HEK293 (cell line): ENCODE results near the gene C21orf58.

Experiments used
- EGR2 ChIP-seq: fragments of 450-650 bp; formaldehyde crosslinking; IDR thresholded peaks from 2 replicates; pipeline ENCODE4 v1.5.1; 2016; ENCODE audit warnings: low read depth, missing biosample characterization, missing genetic modification characterization
- GFI1B ChIP-seq: fragments of 450-650 bp; formaldehyde crosslinking; IDR thresholded peaks from 2 replicates; pipeline ENCODE4 v1.5.1; 2016; ENCODE audit warnings: missing biosample characterization, missing genetic modification characterization
- GLIS2 ChIP-seq: fragments of 450-650 bp; formaldehyde crosslinking; IDR thresholded peaks from 2 replicates; pipeline ENCODE4 v1.5.1; 2016; ENCODE audit warnings: missing biosample characterization, missing genetic modification characterization
- IKZF3 ChIP-seq: fragments of 450-650 bp; IDR thresholded peaks from 2 replicates; pipeline ENCODE4 v1.5.0; 2018; ENCODE audit warnings: missing biosample characterization, mild to moderate bottlenecking, missing genetic modification characterization, moderate library complexity
- PRDM1 ChIP-seq: fragments of 450-650 bp; formaldehyde crosslinking; IDR thresholded peaks from 2 replicates; pipeline ENCODE4; 2016; ENCODE audit warnings: missing biosample characterization, missing genetic modification characterization
- REPIN1 ChIP-seq: fragments of 450-650 bp; formaldehyde crosslinking; IDR thresholded peaks from 2 replicates; pipeline ENCODE4 v1.5.1; 2017; ENCODE audit warnings: missing biosample characterization, missing genetic modification characterization, low read depth
- SETDB1 ChIP-seq: IDR thresholded peaks from one replicate; pipeline ENCODE4 v1.6.1; 2017; ENCODE audit warnings: mild to moderate bottlenecking, low read length, moderate library complexity, mixed read lengths; ENCODE audit not compliant: insufficient read length
- SP7 ChIP-seq: fragments of 450-650 bp; formaldehyde crosslinking; IDR thresholded peaks from 2 replicates; pipeline ENCODE4 v1.5.1; 2016; ENCODE audit warnings: missing biosample characterization, missing genetic modification characterization
- ZBTB48 ChIP-seq: fragments of 450-650 bp; formaldehyde crosslinking; IDR thresholded peaks from 2 replicates; pipeline ENCODE4 v1.5.1; 2016; ENCODE audit warnings: missing biosample characterization, missing genetic modification characterization
- ZBTB8A ChIP-seq: fragments of 450-650 bp; formaldehyde crosslinking; IDR thresholded peaks from 2 replicates; pipeline ENCODE4 v1.5.1; 2016; ENCODE audit warnings: missing biosample characterization, missing genetic modification characterization
- ZNF174 ChIP-seq: fragments of 450-650 bp; formaldehyde crosslinking; IDR thresholded peaks from 2 replicates; pipeline ENCODE4 v1.5.0; 2017; ENCODE audit warnings: missing biosample characterization, mild to moderate bottlenecking, missing genetic modification characterization
- ZNF350 ChIP-seq: fragments of 450-650 bp; formaldehyde crosslinking; IDR thresholded peaks from 2 replicates; pipeline ENCODE4 v1.5.0; 2017; ENCODE audit warnings: missing biosample characterization, mild to moderate bottlenecking, missing genetic modification characterization
- ZNF423 ChIP-seq: fragments of 450-650 bp; formaldehyde crosslinking; IDR thresholded peaks from 2 replicates; pipeline ENCODE4 v1.5.1; 2016; ENCODE audit warnings: missing biosample characterization, missing genetic modification characterization
- ZNF544 ChIP-seq: fragments of 450-650 bp; formaldehyde crosslinking; IDR thresholded peaks from 2 replicates; pipeline ENCODE4 v1.5.0; 2017; ENCODE audit warnings: missing biosample characterization, missing genetic modification characterization
- ZNF555 ChIP-seq: fragments of 450-650 bp; formaldehyde crosslinking; conservative IDR thresholded peaks from 2 replicates; pipeline ENCODE4 v1.5.1; 2017; ENCODE audit warnings: missing biosample characterization, mild to moderate bottlenecking, missing genetic modification characterization, inconsistent platforms
- ZNF571 ChIP-seq: fragments of 450-650 bp; formaldehyde crosslinking; IDR thresholded peaks from 2 replicates; pipeline ENCODE4 v1.5.0; 2017; ENCODE audit warnings: missing biosample characterization, missing genetic modification characterization
- ZNF623 ChIP-seq: fragments of 450-650 bp; formaldehyde crosslinking; IDR thresholded peaks from 2 replicates; pipeline ENCODE4 v1.5.1; 2016; ENCODE audit warnings: missing biosample characterization, missing genetic modification characterization
- TF ChIP-seq, protein P1 (sequence below): fragments of 450-650 bp; formaldehyde crosslinking; optimal IDR thresholded peaks from 2 replicates; pipeline ENCODE3; 2016; ENCODE audit warnings: missing biosample characterization, mild to moderate bottlenecking, missing genetic modification characterization
- TF ChIP-seq, protein P2 (sequence below): fragments of 450-650 bp; formaldehyde crosslinking; IDR thresholded peaks from 2 replicates; pipeline ENCODE4 v1.5.1; 2016; ENCODE audit warnings: missing biosample characterization, missing genetic modification characterization, low read depth
- TF ChIP-seq, protein P3 (sequence below): fragments of 450-650 bp; formaldehyde crosslinking; IDR thresholded peaks from 2 replicates; pipeline ENCODE4 v1.5.1; 2016; ENCODE audit warnings: missing biosample characterization, missing genetic modification characterization
- TF ChIP-seq, protein P4 (sequence below): fragments of 450-650 bp; formaldehyde crosslinking; IDR thresholded peaks from 2 replicates; pipeline ENCODE4 v1.5.1; 2016; ENCODE audit warnings: missing biosample characterization, missing genetic modification characterization
- TF ChIP-seq, protein P5 (sequence below): fragments of 450-650 bp; IDR thresholded peaks from 2 replicates; pipeline ENCODE4 v1.5.1; 2018; ENCODE audit warnings: missing biosample characterization, missing genetic modification characterization
- TF ChIP-seq, protein P6 (sequence below): fragments of 450-650 bp; formaldehyde crosslinking; IDR thresholded peaks from 2 replicates; pipeline ENCODE4 v1.5.1; 2016; ENCODE audit warnings: missing biosample characterization, missing genetic modification characterization

Gene C21orf58

DNA sequence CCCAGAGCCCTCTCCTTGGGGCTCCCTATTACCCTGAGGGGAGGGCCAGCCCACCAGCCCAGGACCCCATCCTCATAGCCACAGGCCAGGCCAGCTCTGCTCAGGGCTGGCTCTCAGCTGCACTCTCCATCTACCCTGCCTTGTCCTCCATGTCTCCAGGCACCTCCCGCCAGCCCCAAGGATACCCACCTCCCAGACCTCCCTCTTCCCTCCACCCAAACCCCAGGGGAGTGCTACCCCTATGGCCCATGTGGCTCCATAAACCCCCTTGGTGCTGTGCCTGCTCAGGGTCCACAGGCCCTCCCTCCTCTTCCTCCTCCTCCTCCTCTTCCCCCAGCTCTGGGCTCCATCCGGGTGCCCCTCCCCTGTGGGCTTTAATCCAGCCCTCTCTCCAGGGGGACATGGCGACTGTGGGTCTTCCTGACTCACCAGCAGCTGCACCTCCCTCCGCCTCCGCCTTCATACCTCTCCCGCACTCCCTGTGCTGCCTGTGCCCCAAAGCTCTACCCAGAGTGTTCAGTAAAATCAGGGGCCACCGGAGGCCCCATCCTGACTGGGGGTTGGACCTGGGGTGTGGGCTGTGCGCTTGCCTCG, 28.4 kb downstream of the C21orf58 start (continued):
- TF ChIP-seq, protein P1, sequence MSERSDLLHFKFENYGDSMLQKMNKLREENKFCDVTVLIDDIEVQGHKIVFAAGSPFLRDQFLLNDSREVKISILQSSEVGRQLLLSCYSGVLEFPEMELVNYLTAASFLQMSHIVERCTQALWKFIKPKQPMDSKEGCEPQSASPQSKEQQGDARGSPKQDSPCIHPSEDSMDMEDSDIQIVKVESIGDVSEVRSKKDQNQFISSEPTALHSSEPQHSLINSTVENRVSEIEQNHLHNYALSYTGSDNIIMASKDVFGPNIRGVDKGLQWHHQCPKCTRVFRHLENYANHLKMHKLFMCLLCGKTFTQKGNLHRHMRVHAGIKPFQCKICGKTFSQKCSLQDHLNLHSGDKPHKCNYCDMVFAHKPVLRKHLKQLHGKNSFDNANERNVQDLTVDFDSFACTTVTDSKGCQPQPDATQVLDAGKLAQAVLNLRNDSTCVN (tag by site-specific recombination): peak; percentile 9
- TF ChIP-seq, protein P2, sequence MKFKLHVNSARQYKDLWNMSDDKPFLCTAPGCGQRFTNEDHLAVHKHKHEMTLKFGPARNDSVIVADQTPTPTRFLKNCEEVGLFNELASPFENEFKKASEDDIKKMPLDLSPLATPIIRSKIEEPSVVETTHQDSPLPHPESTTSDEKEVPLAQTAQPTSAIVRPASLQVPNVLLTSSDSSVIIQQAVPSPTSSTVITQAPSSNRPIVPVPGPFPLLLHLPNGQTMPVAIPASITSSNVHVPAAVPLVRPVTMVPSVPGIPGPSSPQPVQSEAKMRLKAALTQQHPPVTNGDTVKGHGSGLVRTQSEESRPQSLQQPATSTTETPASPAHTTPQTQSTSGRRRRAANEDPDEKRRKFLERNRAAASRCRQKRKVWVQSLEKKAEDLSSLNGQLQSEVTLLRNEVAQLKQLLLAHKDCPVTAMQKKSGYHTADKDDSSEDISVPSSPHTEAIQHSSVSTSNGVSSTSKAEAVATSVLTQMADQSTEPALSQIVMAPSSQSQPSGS (tag by site-specific recombination): no peak
- TF ChIP-seq, protein P3, sequence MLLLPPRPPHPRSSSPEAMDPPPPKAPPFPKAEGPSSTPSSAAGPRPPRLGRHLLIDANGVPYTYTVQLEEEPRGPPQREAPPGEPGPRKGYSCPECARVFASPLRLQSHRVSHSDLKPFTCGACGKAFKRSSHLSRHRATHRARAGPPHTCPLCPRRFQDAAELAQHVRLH (tag by site-specific recombination): no peak
- no peak for TF ChIP-seq ZNF555 (tag by site-specific recombination)
- TF ChIP-seq ZNF544 (tag by site-specific recombination): no peak
- TF ChIP-seq IKZF3 (tag by site-specific recombination): no peak
- peak; percentile 46; the same call in 1 of the 2 replicates for TF ChIP-seq ZBTB8A (tag by site-specific recombination)
- peak; percentile 60 for TF ChIP-seq GLIS2 (tag by site-specific recombination)
- TF ChIP-seq, protein P4, sequence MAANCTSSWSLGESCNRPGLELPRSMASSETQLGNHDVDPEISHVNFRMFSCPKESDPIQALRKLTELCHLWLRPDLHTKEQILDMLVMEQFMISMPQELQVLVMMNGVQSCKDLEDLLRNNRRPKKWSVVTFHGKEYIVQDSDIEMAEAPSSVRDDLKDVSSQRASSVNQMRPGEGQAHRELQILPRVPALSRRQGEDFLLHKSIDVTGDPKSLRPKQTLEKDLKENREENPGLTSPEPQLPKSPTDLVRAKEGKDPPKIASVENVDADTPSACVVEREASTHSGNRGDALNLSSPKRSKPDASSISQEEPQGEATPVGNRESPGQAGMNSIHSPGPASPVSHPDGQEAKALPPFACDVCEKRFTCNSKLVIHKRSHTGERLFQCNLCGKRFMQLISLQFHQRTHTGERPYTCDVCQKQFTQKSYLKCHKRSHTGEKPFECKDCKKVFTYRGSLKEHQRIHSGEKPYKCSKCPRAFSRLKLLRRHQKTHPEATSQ (tag by site-specific recombination): 0 out of 2 replicates have a peak, but pooled peaks have one; percentile 12
- TF ChIP-seq ZNF174: no peak
- no peak for TF ChIP-seq ZBTB48 (tag by site-specific recombination)
- TF ChIP-seq ZNF423 (tag by site-specific recombination): no peak
- no peak for TF ChIP-seq SETDB1
- TF ChIP-seq REPIN1 (tag by site-specific recombination): no peak
- no peak for TF ChIP-seq GFI1B (tag by site-specific recombination)
- no peak for TF ChIP-seq ZNF571 (tag by site-specific recombination)
- no peak for TF ChIP-seq SP7 (tag by site-specific recombination)
- TF ChIP-seq ZNF623 (tag by site-specific recombination): 0 out of 2 replicates have a peak, but pooled peaks have one; percentile 13
- TF ChIP-seq PRDM1 (tag by site-specific recombination): no peak
- peak; percentile 59; the same call in 1 of the 2 replicates for TF ChIP-seq EGR2 (tag by site-specific recombination)
- no peak for TF ChIP-seq ZNF350 (tag by site-specific recombination)
- TF ChIP-seq, protein P5, sequence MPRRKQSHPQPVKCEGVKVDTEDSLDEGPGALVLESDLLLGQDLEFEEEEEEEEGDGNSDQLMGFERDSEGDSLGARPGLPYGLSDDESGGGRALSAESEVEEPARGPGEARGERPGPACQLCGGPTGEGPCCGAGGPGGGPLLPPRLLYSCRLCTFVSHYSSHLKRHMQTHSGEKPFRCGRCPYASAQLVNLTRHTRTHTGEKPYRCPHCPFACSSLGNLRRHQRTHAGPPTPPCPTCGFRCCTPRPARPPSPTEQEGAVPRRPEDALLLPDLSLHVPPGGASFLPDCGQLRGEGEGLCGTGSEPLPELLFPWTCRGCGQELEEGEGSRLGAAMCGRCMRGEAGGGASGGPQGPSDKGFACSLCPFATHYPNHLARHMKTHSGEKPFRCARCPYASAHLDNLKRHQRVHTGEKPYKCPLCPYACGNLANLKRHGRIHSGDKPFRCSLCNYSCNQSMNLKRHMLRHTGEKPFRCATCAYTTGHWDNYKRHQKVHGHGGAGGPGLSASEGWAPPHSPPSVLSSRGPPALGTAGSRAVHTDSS (tag by site-specific recombination): peak; percentile 86
- TF ChIP-seq, protein P6, sequence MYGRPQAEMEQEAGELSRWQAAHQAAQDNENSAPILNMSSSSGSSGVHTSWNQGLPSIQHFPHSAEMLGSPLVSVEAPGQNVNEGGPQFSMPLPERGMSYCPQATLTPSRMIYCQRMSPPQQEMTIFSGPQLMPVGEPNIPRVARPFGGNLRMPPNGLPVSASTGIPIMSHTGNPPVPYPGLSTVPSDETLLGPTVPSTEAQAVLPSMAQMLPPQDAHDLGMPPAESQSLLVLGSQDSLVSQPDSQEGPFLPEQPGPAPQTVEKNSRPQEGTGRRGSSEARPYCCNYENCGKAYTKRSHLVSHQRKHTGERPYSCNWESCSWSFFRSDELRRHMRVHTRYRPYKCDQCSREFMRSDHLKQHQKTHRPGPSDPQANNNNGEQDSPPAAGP: 0 out of 2 replicates have a peak, but pooled peaks have one; percentile 71
